HG03159 (cell line): ENCODE results near the gene CLEC20A.
A peak's percentile ranks its signal among the peaks of the same experiment; 100 is the strongest.

Experiments used
- ATAC-seq: cut with Tn5 transposase; IDR thresholded peaks from one replicate; pipeline ENCODE4 v1.9.1; 2021; ENCODE audit warnings: mild to moderate bottlenecking, moderate library complexity; ENCODE audit not compliant: unreplicated experiment

Gene CLEC20A

GRCh38 chr1:178496410-178497135 is at the start of gene CLEC20A:
CLEC20A (minus strand) TSS chr1:178496964; CDS start chr1:178496939, 25 bp downstream.
- no peak for ATAC-seq

GRCh38 chr1:178544531-178544930 is 47.8 kb upstream of the CLEC20A start:
- ATAC-seq = no peak

- peak; percentile 38 for ATAC-seq
These were observed 46.5 kb upstream of the CLEC20A start for GRCh38 chr1:178543290-178543607.

DNA sequence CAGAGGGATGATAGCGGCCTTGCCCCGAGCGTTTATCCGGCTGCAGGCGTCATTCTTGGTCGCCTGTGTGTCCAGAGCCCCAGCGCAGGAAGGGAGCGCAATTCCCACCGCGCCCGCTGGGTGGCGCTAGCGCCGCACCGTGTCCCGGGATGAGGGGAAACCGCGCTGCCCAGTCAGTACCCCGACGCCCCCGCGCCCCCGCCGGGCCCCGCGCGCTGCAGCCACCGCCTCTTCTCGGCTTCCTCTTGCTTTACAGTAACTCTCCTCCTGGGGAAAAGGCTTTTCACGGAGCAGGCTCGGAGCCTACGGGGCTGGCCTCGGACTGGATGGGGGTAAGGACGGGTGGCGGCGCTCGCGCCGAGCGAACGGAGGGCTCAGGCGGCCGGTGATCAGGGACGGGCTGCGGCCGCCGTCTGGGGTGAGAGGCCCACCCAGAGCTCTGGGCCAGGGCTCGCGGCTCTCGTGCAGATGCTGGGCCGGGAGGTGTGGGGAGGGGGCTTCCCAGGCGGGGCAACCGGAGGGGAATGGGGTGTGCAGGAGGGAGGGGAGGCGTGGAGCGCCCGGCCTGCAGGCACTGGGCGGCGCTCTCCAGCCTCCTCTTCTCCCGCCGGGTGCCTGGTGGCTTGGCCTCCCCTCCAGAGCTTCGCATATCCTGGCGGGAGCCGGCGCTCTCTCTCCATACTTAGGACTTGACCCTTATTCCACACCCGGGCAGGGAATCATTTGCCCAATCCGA is 46.0 kb upstream of the CLEC20A start:
- peak; percentile 79 for ATAC-seq

DNA sequence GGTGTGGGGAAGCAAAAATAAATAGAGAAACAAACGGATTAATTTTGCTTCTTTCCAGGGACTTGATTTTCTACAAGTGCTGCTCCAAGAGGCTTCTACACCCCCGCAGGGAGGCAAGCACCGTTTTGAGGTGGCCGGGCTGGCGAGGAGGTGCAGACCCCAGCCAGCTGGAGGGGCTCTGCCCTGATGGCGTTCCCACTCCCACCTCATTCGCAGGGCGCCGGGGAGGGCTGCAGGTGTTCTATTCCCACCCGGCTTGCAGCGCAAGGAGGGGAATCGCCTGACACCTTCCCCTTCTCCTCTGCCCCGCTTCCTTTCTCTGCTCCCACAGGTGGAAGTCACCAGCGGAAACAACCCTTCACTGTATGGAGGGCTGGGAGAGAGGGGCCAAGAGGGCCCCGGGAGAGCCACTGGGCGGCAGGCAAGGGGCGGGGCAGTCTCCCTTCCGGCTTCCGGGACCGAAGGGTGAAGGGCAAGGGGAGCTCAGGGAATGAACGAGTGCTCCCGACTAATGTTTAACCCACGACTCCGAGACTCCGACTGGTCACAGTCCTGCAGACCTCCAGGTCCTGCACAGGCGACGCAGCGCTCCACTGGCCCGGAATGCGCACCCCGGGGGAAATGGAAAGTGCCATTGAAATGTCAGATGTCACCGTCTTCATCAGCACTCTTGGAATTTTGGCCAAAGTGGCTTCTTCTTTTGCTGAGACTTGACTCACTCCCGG is 45.2 kb upstream of the CLEC20A start:
- ATAC-seq = peak; percentile 40

DNA sequence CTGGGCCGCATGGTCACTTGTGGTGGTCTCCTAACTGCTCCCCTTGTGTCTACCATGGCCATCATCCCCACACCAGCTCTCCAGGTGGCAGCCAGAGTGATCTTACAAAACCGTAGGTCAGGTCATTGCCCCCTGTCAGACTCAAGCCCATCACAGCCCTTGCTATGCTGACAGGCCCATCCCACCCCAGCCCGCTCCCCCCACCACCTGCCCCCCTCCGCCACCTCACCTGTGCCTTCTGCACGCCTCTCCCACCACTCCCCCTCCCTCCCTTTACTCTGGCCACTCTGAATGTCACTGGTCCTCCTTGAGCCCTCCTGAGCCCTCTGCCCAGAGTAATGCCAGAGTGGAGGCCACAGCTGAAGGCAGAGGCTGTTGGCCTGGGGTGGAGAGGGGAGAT is 44.6 kb upstream of the CLEC20A start:
- no peak for ATAC-seq

GRCh38 chr1:178540646-178541045 is 43.9 kb upstream of the CLEC20A start:
- ATAC-seq = no peak

DNA sequence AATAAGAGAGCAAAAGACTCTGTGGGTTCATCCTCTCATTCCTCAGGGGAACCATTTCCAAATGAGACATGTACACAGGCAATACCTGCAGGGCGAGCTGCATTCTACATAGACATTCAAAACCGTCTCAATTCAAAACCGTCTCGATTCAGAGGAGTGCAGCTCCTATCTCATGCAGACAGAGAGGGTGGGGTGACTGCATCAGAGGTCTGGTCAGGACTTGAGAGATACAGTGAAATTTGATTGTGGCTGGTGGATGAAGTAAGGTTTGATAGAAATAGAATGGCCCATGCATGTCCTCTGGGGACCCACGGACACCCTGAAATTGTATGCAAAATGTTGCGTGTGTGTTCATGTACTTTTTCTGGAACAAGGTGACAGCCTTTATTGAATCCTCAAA is 43.4 kb upstream of the CLEC20A start:
- no peak for ATAC-seq

DNA sequence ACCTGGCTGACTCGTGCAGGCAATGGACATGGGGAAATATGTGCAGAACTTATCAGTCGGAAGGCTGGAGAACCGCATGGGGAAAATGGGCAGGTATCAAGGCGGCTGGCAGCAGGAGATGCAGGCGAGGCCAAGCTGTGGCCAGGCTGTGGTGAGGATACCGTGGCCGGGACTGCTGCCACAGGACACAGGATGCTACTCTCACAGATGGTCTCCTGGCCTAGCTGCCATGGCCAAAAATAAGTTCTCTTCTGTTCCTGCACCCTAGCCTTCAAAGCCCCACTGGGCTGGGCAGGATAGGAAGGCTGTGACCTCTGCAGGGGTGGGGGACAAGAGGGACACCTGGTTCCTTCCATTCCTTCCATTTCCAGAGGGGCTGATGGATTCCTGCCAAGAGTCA is 42.5 kb upstream of the CLEC20A start:
- ATAC-seq = no peak

DNA sequence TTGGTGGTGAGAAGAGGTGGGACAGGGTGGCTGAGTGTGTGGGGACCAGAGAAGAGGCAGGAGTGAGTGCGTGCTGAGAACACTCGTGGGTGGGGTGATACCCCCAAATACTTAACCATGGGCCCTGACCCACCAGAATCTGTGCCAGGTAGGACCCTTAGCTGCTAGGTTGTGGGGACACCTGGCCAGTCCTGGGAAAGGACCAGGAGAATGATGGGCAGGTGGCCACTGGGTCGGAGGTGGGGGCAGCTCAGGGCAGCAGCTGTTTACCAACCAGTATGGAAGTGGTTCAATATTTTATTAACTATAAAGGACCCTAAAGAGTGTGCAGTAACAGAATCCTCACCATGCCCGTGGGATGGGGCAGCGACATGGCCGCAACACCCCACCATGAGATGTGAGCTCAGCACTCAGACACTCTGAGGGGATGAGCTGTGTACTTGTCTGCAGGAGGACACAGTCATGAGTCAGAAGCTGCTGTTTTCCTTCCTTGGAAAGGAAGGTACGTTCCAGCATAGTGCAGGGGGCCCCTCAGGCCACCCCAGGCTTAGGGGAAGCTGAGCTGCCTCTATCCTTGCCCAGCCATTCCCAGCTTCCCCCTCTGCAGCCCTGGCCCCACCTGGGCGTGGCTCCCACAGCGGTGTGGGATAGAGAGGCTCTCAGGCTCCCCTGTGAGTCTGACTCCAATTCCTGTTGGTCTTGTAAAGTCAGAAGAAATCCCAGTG is 41.6 kb upstream of the CLEC20A start:
- ATAC-seq = no peak

- ATAC-seq = no peak
These were observed 40.8 kb upstream of the CLEC20A start for GRCh38 chr1:178537382-178538090.

- ATAC-seq = no peak
These were observed 40.1 kb upstream of the CLEC20A start for GRCh38 chr1:178536844-178537371.

GRCh38 chr1:178536329-178536728 is 39.6 kb upstream of the CLEC20A start:
- ATAC-seq = no peak

DNA sequence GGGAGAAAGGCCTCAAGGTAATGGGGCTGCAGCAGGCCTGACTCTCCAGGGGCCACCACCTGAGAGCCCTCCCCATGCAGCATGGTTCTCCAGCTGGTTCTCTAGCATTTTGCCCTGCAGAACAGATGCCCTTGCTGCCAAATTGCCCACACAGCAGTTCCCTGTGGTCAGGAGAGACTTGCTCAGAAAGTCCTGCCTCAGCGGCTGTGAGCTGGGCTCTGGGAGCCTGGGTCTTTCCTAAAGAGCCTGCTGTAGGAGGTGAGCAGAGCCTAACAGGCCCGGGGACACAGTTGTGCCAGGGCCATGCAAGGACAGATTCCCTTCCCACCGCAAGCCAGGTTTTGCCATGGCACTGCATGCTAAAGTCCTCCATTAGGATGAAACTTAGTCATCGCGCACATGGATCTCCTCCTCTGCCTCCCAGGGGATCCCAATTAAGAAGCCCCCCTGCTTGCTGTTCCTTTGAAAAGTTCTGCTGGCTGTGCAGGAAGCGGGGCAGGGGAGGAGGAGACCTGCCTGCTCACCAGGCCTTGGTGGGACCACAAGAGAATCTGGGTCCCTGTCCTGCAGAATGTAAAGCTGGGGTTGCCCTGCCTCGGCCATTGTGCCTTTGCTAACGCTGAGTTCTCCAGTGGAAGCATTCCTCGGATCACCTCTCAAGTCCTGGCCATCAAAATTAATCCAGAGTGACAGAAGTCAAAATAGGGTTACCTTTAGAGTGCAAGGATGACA is 37.5 kb upstream of the CLEC20A start:
- no peak for ATAC-seq

GRCh38 chr1:178533121-178533946 is 36.6 kb upstream of the CLEC20A start:
- ATAC-seq = no peak

- ATAC-seq = peak; percentile 82
These were observed 35.6 kb upstream of the CLEC20A start for GRCh38 chr1:178532392-178532791.

DNA sequence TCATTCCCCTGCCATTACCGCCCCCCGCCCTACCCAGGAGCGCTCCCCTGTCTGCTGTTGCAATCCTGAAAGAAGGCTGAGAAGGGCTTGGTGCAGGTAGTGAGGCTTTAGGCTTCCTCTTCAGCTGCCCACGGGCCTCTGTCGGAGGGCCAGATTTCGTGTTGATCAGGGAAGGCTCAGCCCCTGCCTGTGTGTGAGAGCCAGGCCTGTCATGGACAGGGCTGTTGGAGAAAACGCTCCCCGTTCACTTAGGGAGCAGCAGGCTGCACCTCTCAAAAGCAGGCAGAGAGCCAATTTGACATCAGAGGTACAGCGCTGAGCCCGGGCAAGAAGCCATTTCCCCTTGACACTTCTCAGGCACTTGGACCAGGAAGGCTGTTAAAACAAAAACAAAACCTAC is 35.1 kb upstream of the CLEC20A start:
- peak; percentile 23 for ATAC-seq

DNA sequence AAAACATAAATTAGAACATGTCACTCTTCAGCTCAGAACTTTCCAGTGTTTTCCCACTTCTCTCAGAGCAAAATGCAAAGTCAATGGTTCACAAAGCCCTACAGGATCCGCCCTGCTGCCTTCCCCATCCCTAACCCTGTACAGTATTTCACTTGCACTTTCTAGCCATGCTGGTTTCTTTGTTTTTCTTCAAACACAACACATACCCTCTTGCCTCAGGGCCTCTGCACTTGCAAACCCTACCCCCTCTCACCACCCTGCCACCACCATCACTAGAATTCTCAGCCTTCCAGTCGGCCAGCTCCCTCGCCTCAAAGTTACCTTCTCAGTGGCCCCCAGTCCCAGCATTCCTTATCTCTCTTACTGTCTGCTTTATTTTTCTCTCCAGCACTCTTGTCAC is 33.7 kb upstream of the CLEC20A start:
- no peak for ATAC-seq

DNA sequence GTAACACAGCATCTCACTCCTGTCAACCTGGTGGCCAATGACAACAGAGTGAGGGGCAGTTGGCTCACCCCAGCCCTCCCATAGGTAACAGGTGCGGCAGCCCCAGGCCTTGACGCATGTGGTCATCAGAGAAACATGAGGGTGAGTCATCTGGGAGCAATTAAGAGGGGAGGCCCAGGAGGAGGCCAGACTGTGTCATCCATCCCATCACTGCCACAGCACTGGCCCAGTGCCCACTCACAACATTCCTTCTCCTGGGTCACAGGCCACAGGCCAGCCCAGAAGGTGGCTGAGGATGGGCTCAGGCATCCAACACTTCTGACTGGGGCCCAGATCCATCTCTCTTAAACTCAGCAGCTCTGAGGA is 33.3 kb upstream of the CLEC20A start:
- ATAC-seq = no peak
